ENCODE results near the gene POLR2L. TPM values are rescaled to one million over a fixed set of nuclear protein-coding genes. Genes with fewer than 3 reads are reported as not detected.
A peak's percentile ranks its signal among the peaks of the same experiment; 100 is the strongest.

The POLR2L gene
- 10 to 100 TPM; 33.5 to 83.4 TPM for total RNA-seq

GRCh38 chr11:842370-843002 is at the start of gene POLR2L, which contains the start of gene TSPAN4:
TSS of gene POLR2L (minus strand) at chr11:842529. CDS start at chr11:842508, 21 bp downstream.
TSS of gene TSPAN4 (plus strand) at chr11:842852. CDS start at chr11:850305, 7,453 bp downstream.
- Histone ChIP-seq H3K9me3 (no peaks in the 10 kb centered on the region), H3K27me3 (no peaks in the 10 kb centered on the region), H3K36me3 (replicated peaks in 1 of 2; ENCODE audit: insufficient read depth in 1 of 2, low read depth in 2 of 2) (peaks cover 0 to 13% of the 10 kb centered on the region in 2 donors), H3K4me3 (peak within 1 kb of the TSS; percentile 81 to 86), H3K27ac (peak within 1 kb of the TSS; percentile 82 to 96 (median 92)), H3K4me1 (peaks cover 66% of the 10 kb centered on the region)
- DNase-seq, result peak; percentile 90 to 92 (median 92)
- ATAC-seq, result peak; percentile 70
- WGBS, 2 donors, result 0% methylated on average over 87 of the region's 87 CpGs; no CpG with 5 or more reads in 1 of the 2 donors
- TF ChIP-seq POLR2A (IDR thresholded peaks at IDR 0.05) (peak; percentile 93 to 97 (median 94)), CTCF (IDR thresholded peaks at IDR 0.05) (peak in 2 of 7 experiments; percentile 19 to 24)
- intact Hi-C loops (cut with DNase I), result no loop called here

GRCh38 chr11:890794-891540 is 48.6 kb upstream of the POLR2L start:
- Histone ChIP-seq H3K36me3 (replicated peaks in 1 of 2; ENCODE audit: insufficient read depth in 1 of 2, low read depth in 2 of 2) (no peaks in the 10 kb centered on the region), H3K9me3 (no peaks in the 10 kb centered on the region), H3K4me1 (no peaks in the 10 kb centered on the region), H3K4me3 (no peak overlapping the region), H3K27me3 (no peaks in the 10 kb centered on the region), H3K27ac (no peak overlapping the region)
- intact Hi-C loops (cut with DNase I), result no loop called here
- no peak for DNase-seq
- no peak for TF ChIP-seq CTCF (IDR thresholded peaks at IDR 0.05)
- TF ChIP-seq POLR2A (IDR thresholded peaks at IDR 0.05), result no peak
- 83 to 85% methylated on average over 9 to 27 of the region's 27 CpGs for WGBS, 2 donors
- ATAC-seq, result no peak

GRCh38 chr11:889687-890475 is 47.6 kb upstream of the POLR2L start:
- Histone ChIP-seq H3K4me3 (no peak overlapping the region), H3K4me1 (no peaks in the 10 kb centered on the region), H3K27ac (no peak overlapping the region), H3K27me3 (no peaks in the 10 kb centered on the region), H3K9me3 (no peaks in the 10 kb centered on the region), H3K36me3 (replicated peaks in 1 of 2; ENCODE audit: insufficient read depth in 1 of 2, low read depth in 2 of 2) (no peaks in the 10 kb centered on the region)
- ATAC-seq (no peak), DNase-seq (no peak)
- TF ChIP-seq POLR2A (IDR thresholded peaks at IDR 0.05), result no peak
- TF ChIP-seq CTCF (IDR thresholded peaks at IDR 0.05), result no peak
- 93 to 94% methylated on average over 11 to 31 of the region's 32 CpGs for WGBS, 2 donors
- intact Hi-C loops (cut with DNase I), result no loop called here

- DNase-seq, result no peak
- Histone ChIP-seq H3K36me3 (replicated peaks in 1 of 2; ENCODE audit: insufficient read depth in 1 of 2, low read depth in 2 of 2) (no peaks in the 10 kb centered on the region), H3K27me3 (no peaks in the 10 kb centered on the region), H3K9me3 (no peaks in the 10 kb centered on the region), H3K4me1 (no peaks in the 10 kb centered on the region), H3K27ac (no peak overlapping the region), H3K4me3 (no peak overlapping the region)
- no peak for TF ChIP-seq CTCF (IDR thresholded peaks at IDR 0.05)
- TF ChIP-seq POLR2A (IDR thresholded peaks at IDR 0.05), result no peak
- 89 to 95% methylated on average over 12 to 13 of the region's 13 CpGs for WGBS, 2 donors
- no peak for ATAC-seq
- intact Hi-C loops (cut with DNase I), result no loop called here
Measured at GRCh38 chr11:889257-889656, 46.9 kb upstream of the POLR2L start.

All from body of pancreas (tissue), 4 donors.